GM19455 (cell line): ENCODE data around the gene TTC21B.
"Not testable (repeated sequence)": the region's sequence is repeated elsewhere in the genome, so short reads cannot be mapped to it uniquely, and the experiment has no call there.

Source experiments
- ATAC-seq: cut with Tn5 transposase; IDR thresholded peaks from one replicate; pipeline ENCODE4 v1.9.1; 2021; ENCODE audit not compliant: unreplicated experiment

TTC21B gene

GRCh38 chr2:165889158-165889557 lies 64.4 kb downstream of the TTC21B start:
- ATAC-seq: no peak

DNA sequence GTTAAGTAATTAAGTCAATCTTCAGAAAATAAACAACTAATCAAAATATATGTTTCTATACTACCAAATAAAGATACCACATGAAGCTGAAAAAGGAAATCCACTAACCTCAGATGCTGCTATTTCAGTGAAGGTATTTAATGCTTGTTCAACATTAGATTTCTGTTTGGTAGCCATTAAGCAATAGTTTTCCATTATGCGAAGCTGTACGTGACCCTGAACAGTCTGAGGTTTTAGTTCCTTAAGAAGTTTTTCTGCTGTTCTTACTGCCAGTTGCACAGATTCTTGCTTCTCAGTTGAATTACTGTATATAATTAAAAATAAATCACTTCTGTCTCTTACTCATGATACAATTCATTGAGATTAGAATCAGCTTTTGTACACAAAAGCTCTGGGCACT lies 65.4 kb downstream of the TTC21B start:
- no peak for ATAC-seq

DNA sequence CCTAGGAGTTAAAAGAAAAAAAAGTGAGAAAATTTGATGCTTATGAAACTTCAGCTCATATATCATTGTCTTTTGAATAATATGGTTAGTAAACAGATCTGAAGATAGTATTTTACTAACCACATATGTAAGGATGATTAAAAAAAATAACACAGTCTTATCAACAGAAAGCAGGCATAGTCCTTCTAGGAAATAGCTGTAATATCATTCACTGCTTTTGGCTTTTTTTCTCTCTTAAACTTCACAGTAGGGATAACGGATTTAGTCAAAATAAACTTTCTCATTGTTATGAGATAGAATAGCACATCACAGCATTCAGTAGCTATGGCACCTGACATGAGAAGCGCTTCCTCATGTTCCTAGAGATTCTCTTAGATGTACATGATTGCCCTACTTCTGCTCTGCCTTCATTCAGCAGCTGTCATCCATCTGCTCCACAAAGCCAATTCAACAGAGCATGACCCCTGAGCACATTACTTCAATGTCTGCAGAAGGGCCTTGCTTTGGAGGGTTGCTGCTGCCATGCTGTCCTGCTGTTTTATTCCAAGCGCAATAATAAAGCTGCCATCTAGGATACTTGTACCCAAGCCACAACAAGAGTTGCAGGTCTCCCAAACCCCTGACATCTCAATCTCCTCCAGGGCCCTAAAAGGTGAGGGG lies 67.0 kb downstream of the TTC21B start:
- ATAC-seq: no peak

GRCh38 chr2:165877565-165878550 lies 75.7 kb downstream of the TTC21B start:
- ATAC-seq: peak; percentile 65

- ATAC-seq: no peak
Measured at GRCh38 chr2:165876712-165877111, 76.9 kb downstream of the TTC21B start.

DNA sequence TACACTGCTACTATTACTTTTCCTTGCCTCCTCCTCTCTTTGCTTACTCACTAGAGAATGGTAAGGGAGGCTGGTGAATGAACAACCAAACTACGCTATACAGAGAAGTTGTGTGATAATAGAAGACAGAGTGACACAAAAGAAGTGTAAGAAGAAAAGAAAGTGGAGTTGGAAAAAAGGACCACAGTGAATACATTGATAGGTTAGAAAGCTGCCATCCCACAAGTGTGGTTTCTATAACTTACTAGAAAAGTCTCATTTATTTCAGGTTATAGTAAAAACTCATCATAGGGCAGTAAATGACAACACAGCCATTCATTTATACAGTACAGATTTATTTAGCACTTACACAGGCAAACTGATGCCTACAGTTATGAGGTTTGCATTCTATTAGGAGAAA lies 77.3 kb downstream of the TTC21B start:
- ATAC-seq: no peak

DNA sequence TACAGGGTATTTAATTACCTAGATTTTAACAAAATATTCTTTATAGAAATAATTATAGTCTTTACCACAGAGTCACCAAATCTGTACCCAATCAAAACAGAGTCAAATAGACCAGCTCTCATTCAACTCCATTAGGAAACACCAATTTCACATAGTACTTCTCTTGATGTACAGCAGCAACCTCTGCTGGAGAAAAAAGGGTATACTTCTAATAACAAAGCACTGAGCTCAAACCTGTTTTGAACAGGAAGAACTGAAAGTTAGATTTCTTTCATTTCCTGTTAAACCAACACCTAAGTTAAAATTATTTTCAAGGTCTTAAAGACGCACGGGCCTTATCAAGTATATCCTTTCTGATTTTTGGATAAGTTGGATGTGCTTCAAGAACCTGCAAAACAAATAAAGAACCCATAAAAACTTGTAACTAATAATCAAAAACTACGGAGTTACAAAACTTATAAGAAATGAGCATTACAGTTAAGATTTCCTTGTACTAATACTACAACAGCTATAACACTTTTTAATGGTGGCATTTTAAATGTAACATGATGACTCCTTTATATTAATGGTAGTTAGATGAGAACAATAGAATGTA lies 79.0 kb downstream of the TTC21B start:
- peak; percentile 90 for ATAC-seq

DNA sequence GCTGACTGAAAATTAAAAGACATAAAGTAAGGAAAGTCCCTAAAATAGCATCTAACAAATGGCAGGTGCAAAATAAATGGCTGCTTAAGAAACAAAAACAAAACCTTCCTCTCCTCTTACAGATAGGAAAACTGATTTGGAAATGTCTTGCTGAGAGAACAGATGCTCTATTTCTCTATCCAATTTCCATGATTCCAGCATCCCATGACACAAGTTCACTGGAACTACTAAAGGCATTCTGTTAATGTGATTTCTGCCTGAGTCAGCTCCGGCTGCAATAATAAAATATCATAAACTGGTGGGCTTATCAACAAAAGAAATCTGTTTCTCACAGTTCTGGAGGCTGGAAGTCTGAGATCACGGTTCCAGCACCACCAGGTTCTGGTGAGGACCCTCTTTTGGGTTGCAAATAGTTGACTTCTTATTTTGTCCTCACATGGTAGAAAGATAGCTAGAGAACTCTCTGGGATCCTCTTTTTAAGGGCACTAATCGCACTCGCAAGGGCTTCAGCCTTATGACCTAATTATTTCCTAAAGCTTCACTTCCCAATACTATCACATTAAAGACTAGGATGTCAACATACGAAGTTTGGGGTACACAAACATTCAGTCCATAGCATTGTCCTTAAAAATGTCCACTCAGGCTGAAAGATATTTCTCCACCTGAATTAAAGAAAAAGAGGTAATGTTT lies 81.3 kb downstream of the TTC21B start:
- ATAC-seq: no peak

GRCh38 chr2:165871025-165871424 lies 82.6 kb downstream of the TTC21B start:
- ATAC-seq: no peak

- ATAC-seq: no peak
Measured at GRCh38 chr2:165870346-165870745, 83.2 kb downstream of the TTC21B start.

DNA sequence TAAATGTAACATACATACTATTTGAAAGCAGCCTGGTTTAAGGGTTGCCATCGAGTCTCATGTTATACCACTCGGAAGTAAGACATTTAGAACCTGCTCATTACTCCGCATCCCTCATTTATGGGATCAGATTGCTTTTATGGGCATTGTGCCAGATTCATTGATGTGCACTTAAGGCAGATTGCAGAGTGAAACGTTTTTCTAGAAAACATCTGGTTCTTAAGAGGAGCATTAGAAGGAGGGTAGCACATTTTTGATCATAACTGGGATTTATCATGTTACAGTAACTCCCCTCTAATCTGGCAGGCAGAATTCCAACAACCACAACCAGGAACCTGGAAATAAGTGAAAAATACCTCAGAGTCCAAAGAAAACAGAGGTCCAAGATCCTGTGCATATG lies 85.4 kb downstream of the TTC21B start:
- no peak for ATAC-seq

- ATAC-seq: peak; percentile 23
Measured at GRCh38 chr2:165864296-165864695, 89.3 kb downstream of the TTC21B start.

GRCh38 chr2:165863810-165864261 lies 89.7 kb downstream of the TTC21B start:
- ATAC-seq: peak; percentile 80

DNA sequence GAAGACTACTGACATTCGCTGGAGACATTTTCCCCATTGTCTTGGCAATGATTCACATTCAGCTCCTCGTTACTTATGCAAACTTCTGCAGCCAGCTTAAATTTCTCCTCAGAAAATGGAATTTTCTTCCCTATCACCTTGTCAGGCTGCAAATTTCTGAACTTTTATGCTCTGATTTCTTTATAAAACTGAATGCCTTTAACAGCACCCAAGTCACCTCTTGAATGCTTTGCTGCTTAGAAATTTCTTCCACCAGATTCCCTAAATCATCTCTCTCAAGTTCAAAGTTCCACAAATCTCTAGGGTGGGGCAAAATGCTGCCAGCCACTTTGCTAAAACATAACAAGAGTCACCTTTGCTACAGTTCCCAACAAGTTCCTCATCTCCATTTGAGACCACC lies 92.5 kb downstream of the TTC21B start:
- ATAC-seq: not testable (repeated sequence)

DNA sequence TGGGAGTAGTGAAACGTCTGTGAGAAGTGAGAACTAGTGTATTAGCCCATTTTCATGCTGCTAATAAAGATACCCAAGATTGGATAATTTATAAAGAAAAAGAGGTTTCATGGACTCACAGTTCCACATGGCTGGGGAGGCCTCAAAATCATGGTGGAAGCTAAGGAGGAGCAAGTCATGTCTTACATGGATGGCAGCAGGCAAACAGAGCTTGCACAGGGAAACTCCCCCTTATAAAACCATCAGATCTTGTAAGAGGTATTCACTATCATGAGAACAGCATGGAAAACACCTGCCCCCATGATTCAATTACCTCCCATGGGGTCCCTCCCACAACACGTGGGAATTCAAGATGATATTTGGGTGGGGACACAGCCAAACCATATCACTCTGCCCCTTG lies 93.9 kb downstream of the TTC21B start:
- not testable (repeated sequence) for ATAC-seq

DNA sequence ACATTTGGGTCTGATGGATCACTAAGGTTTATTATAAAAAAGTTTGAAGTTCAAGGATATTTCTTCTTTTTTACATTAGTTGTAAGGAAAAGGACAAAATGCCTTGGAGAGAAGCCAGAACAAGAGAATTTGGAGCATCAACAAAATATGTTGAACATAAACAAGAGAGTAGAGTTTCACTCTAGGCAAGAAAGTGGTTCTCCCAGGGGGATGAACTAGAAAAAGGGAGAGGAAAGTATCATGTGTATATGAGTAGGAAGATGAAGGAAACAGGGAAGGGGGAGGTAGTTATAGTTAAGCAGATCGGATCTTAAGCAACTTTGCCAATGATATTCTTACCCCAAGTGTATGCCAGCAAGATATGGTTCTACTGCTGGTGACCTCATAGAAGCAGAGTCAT lies 95.7 kb downstream of the TTC21B start:
- no peak for ATAC-seq

DNA sequence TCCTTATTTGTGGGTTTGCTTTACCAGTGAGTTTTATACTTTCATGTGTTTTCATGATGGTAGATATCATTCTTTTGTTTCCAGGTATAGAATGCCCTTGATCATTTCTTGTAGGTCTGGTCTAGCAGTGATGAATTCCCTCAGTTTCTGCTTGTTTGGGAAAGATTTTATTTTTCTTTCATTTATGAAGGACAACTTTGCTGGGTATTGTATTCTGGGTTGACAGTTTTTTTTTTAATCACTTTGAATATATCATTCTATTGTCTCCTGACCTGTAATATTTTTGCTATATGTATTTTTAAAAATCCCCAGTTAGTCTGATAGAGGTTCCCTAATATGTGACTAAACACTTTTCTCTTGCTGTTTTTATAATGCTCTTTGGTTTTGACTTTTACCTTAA lies 101.2 kb downstream of the TTC21B start:
- ATAC-seq: no peak

GRCh38 chr2:165847001-165847400 lies 106.6 kb downstream of the TTC21B start:
- ATAC-seq: no peak

- ATAC-seq: no peak
Measured at GRCh38 chr2:165846056-165846455, 107.5 kb downstream of the TTC21B start.

- ATAC-seq: no peak
Measured at GRCh38 chr2:165844216-165844615, 109.4 kb downstream of the TTC21B start.

DNA sequence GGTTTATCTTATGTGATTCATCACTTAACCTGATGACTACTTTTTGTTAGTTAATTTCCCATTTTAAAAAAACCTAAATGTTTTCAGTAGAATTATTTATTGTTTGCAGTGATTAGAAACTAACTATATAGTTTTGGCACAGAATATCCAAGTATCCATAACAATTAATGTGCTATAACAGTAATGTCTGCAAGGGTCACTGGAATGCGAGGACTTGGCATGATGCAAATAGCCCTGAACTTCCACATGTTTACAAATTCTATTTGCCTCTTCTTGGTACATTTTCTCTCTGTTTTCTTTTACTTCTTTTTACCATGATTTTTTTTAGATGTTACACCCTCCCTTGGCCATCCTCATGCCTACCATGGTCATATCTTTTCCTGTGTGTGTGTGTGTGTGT lies 110.2 kb downstream of the TTC21B start:
- ATAC-seq: no peak
